Natural killer cell (primary cell): ENCODE measurements around the gene BTBD16. TPM values are rescaled to one million over a fixed set of nuclear protein-coding genes. Genes with fewer than 3 reads are reported as not detected.

Source experiments
- ATAC-seq, 3 donors: fragments of 150-1000 bp in 2 of 3; fragments of 200-7000 bp in 1 of 3; cut with Tn5 transposase; 1 replicate in 1 of 3; 2 replicates in 2 of 3; pipeline ENCODE4 v1.10.0; 2021; ENCODE audit warnings: mild to moderate bottlenecking in 2 of 3, moderate library complexity in 2 of 3
- DNase-seq, 2 donors: peaks; one replicate each; pipeline versions ENCODE4 v3.0.0 to v3.0.0-alpha.2; 2013 to 2021; ENCODE audit warnings: mixed read lengths in 1 of 2
- H3K27ac ChIP-seq: one replicate; pipeline ENCODE4 v1.5.1; 2013; ENCODE audit warnings: mild to moderate bottlenecking, low read length
- H3K27me3 ChIP-seq: one replicate; pipeline ENCODE4 v1.6.1; 2013; ENCODE audit warnings: low read length; ENCODE audit not compliant: control insufficient read depth, insufficient read depth
- H3K36me3 ChIP-seq: one replicate; pipeline ENCODE4 v1.6.1; 2013; ENCODE audit warnings: low read length; ENCODE audit not compliant: control insufficient read depth, insufficient read depth
- H3K4me1 ChIP-seq: one replicate; pipeline ENCODE4 v1.6.1; 2013; ENCODE audit warnings: low read length; ENCODE audit not compliant: control insufficient read depth, insufficient read depth
- H3K4me3 ChIP-seq: one replicate; pipeline ENCODE4 v1.5.1; 2013; ENCODE audit warnings: low read length
- H3K9me3 ChIP-seq: one replicate; pipeline ENCODE4 v1.6.1; 2013; ENCODE audit warnings: low read length; ENCODE audit not compliant: control insufficient read depth, insufficient read depth
- H3K27ac Mint-ChIP-seq, 2 donors: one replicate each; pipeline ENCODE4 v1.8.0; 2022; ENCODE audit warnings: mild to moderate bottlenecking in 2 of 2, mixed read lengths in 2 of 2, moderate library complexity in 1 of 2
- H3K27me3 Mint-ChIP-seq, 2 donors: one replicate each; pipeline ENCODE4 v1.8.0; 2022; ENCODE audit warnings: low read depth in 2 of 2, mixed read lengths in 2 of 2
- H3K36me3 Mint-ChIP-seq: one replicate; pipeline ENCODE4 v1.8.0; 2022; ENCODE audit warnings: mixed read lengths
- H3K4me1 Mint-ChIP-seq, 2 donors: one replicate each; pipeline ENCODE4 v1.8.0; 2022; ENCODE audit warnings: mixed read lengths in 2 of 2
- H3K4me3 Mint-ChIP-seq: one replicate; pipeline ENCODE4 v1.8.0; 2022; ENCODE audit warnings: mild to moderate bottlenecking, moderate library complexity, mixed read lengths
- H3K9me3 Mint-ChIP-seq, 2 donors: one replicate each; pipeline ENCODE4 v1.8.0; 2022; ENCODE audit warnings: mixed read lengths in 2 of 2
- CTCF ChIP-seq: fragments of 200-600 bp; IDR thresholded peaks from one replicate; pipeline ENCODE4 v1.8.0; 2022; ENCODE audit warnings: antibody characterized with exemption
- WGBS: methylation state at CpG from one replicate; pipeline ENCODE4 v1.1.7; 2013; ENCODE audit warnings: missing lambda C conversion rate; ENCODE audit not compliant: insufficient coverage; 5-methylcytosine and 5-hydroxymethylcytosine counted together
- intact Hi-C: fragments of 100-400 bp; cut with micrococcal nuclease; formaldehyde crosslinking; loops from one replicate; pipeline ENCODE4 v1.14.2; 2022
- total RNA-seq, 4 donors: library from RNA; stranded (reverse); fragments of 120-200 nt in 1 of 4; gene quantifications; one replicate each; pipeline versions ENCODE4 v1.2.3 to v1.2.4, GENCODE V29; 2013 to 2022

Gene BTBD16
- total RNA-seq, 3 donors from 2014 or later (not counting 1 experiment from before 2014, with no cell fraction given): not detected

DNA sequence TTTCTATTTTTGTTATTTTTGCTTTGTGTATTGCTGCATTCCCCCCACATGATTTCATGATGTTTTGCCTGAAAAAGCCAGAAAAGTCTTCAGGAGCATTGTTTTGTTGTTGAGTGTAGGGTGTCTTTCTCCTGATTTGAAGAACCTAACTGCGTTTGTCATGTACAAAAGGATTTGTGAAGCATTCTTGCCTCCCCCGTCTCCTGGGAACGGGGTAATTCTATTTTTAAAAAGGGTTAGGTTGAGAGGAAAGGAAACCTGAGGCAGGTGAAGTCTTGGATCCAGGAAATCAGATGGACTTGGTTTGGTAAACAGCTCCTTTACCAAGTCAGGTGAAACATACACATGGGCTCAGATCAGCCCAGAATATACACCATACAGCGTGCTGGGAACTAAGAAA, 26.0 kb upstream of the BTBD16 start:
- no peaks in the 10 kb centered on the region for H3K4me1 Mint-ChIP-seq
- Histone ChIP-seq H3K36me3 (no peaks in the 10 kb centered on the region), H3K4me1 (no peaks in the 10 kb centered on the region), H3K4me3 (no peak overlapping the region), H3K9me3 (no peaks in the 10 kb centered on the region), H3K27ac (no peak overlapping the region), H3K27me3 (no peaks in the 10 kb centered on the region)
- intact Hi-C loops: no loop called here
- H3K4me3 Mint-ChIP-seq: no peak overlapping the region
- H3K9me3 Mint-ChIP-seq: no peaks in the 10 kb centered on the region
- H3K27ac Mint-ChIP-seq: no peak overlapping the region
- no peak for TF ChIP-seq CTCF
- ATAC-seq (no peak), DNase-seq (no peak)
- H3K27me3 Mint-ChIP-seq: peaks cover 0 to 3% of the 10 kb centered on the region in 2 donors
- WGBS: 61% methylated on average over 4 of the region's 4 CpGs
- H3K36me3 Mint-ChIP-seq: no peaks in the 10 kb centered on the region

DNA sequence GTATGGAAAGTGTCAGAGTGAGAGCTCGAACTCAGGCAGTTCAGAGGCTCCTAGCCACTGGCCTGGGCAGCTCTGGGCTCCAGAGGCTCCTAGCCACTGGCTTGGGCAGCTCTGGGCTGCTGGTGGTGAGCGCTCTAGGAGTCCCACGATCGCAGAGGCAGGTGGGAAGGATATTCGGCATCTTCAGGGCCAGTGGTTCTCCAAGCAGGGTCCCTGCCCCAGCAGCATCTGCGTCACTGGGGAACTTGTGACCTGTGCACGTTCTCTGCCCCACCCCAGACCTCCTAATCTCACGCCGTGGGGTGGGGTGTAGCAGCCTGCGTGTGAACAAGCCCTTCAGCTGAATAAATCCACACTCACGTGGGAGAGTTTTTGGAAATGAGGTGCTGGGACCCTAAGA, 25.2 kb upstream of the BTBD16 start:
- no peak overlapping the region for H3K4me3 Mint-ChIP-seq
- Histone ChIP-seq H3K36me3 (no peaks in the 10 kb centered on the region), H3K4me1 (no peaks in the 10 kb centered on the region), H3K9me3 (no peaks in the 10 kb centered on the region), H3K27me3 (no peaks in the 10 kb centered on the region), H3K27ac (no peak overlapping the region), H3K4me3 (no peak overlapping the region)
- H3K27me3 Mint-ChIP-seq: peaks cover 0 to 3% of the 10 kb centered on the region in 2 donors
- TF ChIP-seq CTCF: no peak
- 87% methylated on average over 11 of the region's 11 CpGs for WGBS
- no peaks in the 10 kb centered on the region for H3K4me1 Mint-ChIP-seq
- intact Hi-C loops: no loop called here
- no peak overlapping the region for H3K27ac Mint-ChIP-seq
- no peaks in the 10 kb centered on the region for H3K36me3 Mint-ChIP-seq
- DNase-seq (no peak), ATAC-seq (no peak)
- H3K9me3 Mint-ChIP-seq: no peaks in the 10 kb centered on the region

GRCh38 chr10:122246830-122247520, 24.1 kb upstream of the BTBD16 start:
- Mint-ChIP-seq H3K27me3 (peaks cover 0 to 3% of the 10 kb centered on the region in 2 donors), H3K36me3 (no peaks in the 10 kb centered on the region), H3K4me1 (no peaks in the 10 kb centered on the region), H3K9me3 (no peaks in the 10 kb centered on the region), H3K27ac (no peak overlapping the region), H3K4me3 (no peak overlapping the region)
- no peaks in the 10 kb centered on the region for H3K9me3 ChIP-seq
- 81% methylated on average over 10 of the region's 11 CpGs for WGBS
- H3K27me3 ChIP-seq: no peaks in the 10 kb centered on the region
- no peaks in the 10 kb centered on the region for H3K36me3 ChIP-seq
- TF ChIP-seq CTCF: no peak
- ATAC-seq (no peak), DNase-seq (no peak)
- H3K27ac ChIP-seq: no peak overlapping the region
- intact Hi-C loops: no loop called here
- H3K4me3 ChIP-seq: no peak overlapping the region
- no peaks in the 10 kb centered on the region for H3K4me1 ChIP-seq
